ENCODE data around the gene ASXL2. TPM values are rescaled to one million over a fixed set of nuclear protein-coding genes. Genes with fewer than 3 reads are reported as not detected.

The ASXL2 gene
- total RNA-seq, 2 donors from 2014 or later, result 16.8 to 17.1 TPM

DNA sequence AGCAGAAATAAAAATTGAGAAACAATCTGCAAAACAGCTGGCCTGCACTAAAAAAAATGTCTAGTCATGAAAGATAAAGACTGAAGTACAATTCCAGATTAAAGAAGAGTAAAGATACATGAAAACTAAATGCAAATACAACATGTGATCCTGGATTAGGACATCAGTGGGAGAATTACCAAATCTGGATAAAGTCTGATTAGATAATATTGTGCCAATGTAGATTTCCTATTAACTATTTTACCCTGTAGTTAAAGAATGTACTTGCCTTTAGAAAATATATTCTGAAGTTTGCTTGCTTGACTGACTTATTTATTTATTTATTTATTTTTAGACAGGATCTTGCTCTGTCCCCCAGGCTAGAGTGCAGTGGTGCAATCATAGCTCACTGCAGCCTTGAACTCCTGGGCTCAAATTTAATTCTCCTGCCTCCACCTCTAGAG lies 58.7 kb downstream of the ASXL2 start:
- Histone ChIP-seq H3K4me1 (no peaks in the 10 kb centered on the region), H3K36me3 (no peaks in the 10 kb centered on the region), H3K9me3 (no peaks in the 10 kb centered on the region), H3K27me3 (no peaks in the 10 kb centered on the region), H3K27ac (no peak overlapping the region), H3K4me3 (no peak overlapping the region)
- DNase-seq (ENCODE audit: low spot score), result no peak
- TF ChIP-seq, protein P1, sequence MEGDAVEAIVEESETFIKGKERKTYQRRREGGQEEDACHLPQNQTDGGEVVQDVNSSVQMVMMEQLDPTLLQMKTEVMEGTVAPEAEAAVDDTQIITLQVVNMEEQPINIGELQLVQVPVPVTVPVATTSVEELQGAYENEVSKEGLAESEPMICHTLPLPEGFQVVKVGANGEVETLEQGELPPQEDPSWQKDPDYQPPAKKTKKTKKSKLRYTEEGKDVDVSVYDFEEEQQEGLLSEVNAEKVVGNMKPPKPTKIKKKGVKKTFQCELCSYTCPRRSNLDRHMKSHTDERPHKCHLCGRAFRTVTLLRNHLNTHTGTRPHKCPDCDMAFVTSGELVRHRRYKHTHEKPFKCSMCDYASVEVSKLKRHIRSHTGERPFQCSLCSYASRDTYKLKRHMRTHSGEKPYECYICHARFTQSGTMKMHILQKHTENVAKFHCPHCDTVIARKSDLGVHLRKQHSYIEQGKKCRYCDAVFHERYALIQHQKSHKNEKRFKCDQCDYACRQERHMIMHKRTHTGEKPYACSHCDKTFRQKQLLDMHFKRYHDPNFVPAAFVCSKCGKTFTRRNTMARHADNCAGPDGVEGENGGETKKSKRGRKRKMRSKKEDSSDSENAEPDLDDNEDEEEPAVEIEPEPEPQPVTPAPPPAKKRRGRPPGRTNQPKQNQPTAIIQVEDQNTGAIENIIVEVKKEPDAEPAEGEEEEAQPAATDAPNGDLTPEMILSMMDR (IDR thresholded peaks at IDR 0.05), result no peak

DNA sequence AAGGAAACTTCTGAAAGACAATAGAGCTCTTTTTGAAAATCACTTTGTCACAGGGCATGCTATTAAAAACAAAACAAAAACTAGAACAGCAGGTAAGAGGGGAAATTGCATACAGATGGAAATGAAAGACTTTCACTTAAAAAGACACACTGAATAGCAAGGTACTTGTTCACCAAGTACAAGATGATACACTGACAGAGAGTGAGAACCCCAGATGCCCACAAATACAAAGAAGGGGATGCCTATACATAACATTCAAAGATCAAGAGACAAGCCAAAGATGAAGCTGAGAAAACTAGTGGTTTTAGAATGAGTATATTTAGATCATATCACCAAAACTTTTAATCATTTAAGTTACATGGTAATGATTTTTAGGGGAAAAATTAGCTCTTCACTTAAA lies 60.7 kb downstream of the ASXL2 start:
- TF ChIP-seq, protein P1 (IDR thresholded peaks at IDR 0.05), result no peak
- no peak for DNase-seq (ENCODE audit: low spot score)

DNA sequence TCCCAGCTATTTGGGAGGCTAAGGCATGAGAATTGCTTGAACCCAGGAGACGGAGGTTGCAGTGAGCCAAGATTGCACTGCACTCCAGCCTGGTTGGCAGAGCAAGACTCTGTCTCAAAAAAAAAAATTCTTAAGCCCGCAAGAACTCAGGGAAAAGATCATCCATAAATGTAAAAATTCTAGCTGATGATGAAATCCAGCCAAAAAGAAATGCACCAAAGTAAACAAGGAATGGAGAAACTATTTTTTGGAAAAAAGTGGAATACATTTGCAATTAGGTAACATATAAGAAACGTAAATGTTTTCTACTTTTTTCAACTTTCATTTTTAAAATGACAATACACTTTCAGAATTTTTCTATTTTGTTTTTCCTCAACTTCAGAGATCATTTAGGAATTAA lies 61.3 kb downstream of the ASXL2 start:
- Histone ChIP-seq H3K4me3 (no peak overlapping the region), H3K27ac (no peak overlapping the region), H3K9me3 (no peaks in the 10 kb centered on the region), H3K4me1 (no peaks in the 10 kb centered on the region), H3K27me3 (no peaks in the 10 kb centered on the region), H3K36me3 (no peaks in the 10 kb centered on the region)
- no peak for DNase-seq (ENCODE audit: low spot score)
- TF ChIP-seq, protein P1 (IDR thresholded peaks at IDR 0.05), result no peak

More for the DNA sequence above, 60.7 kb downstream of the ASXL2 start:
- no peaks in the 10 kb centered on the region for H3K36me3 ChIP-seq
- no peaks in the 10 kb centered on the region for H3K27me3 ChIP-seq
- H3K9me3 ChIP-seq, result no peaks in the 10 kb centered on the region
- no peaks in the 10 kb centered on the region for H3K4me1 ChIP-seq
- no peak overlapping the region for H3K4me3 ChIP-seq
- no peak overlapping the region for H3K27ac ChIP-seq

DNA sequence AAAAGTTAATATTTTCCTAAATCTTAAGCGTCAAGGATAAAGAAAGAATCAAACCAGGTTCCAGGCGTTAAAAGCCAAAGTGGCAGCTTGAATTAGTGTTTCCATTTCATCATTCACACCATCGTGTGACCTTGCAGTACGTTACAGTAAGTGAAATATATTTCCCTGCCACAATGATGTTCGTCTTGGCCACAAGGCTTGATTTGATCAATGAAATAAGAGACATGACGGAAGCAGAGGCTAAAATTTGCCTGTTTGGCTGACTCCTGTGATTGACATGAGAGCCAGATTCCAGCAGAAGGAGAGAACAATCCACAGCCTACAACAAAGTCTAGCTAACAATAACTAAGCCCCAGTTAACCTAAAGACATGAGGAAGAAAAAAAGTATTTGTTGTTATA lies 62.0 kb downstream of the ASXL2 start:
- TF ChIP-seq, protein P1 (IDR thresholded peaks at IDR 0.05), result no peak
- H3K4me3 ChIP-seq, result no peak overlapping the region

DNA sequence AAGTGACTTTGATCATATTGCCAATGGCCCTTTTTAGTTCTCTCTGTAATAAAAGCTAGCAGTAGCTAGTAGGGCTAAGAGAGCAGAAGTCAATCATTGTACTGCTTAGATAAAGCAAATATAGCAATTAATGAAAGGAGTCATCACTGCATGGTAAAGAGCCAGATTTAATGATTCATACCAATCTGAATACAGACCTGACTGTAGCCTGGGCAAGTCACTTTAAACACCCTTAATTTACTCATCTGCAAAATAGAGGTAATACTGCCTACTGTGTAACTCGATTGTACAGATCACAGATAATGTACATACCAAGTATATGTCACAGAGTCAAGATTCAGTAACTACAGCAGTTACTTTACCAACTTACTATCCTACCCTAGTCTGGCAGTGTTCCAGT lies 63.6 kb downstream of the ASXL2 start:
- Histone ChIP-seq H3K36me3 (no peaks in the 10 kb centered on the region), H3K27me3 (no peaks in the 10 kb centered on the region), H3K9me3 (no peaks in the 10 kb centered on the region), H3K27ac (no peak overlapping the region), H3K4me3 (no peak overlapping the region), H3K4me1 (no peaks in the 10 kb centered on the region)
- no peak for DNase-seq (ENCODE audit: low spot score)
- TF ChIP-seq, protein P1 (IDR thresholded peaks at IDR 0.05), result no peak

More for the DNA sequence above, 62.0 kb downstream of the ASXL2 start:
- Histone ChIP-seq H3K36me3 (no peaks in the 10 kb centered on the region), H3K27me3 (no peaks in the 10 kb centered on the region), H3K4me1 (no peaks in the 10 kb centered on the region), H3K27ac (no peak overlapping the region), H3K9me3 (no peaks in the 10 kb centered on the region)
- DNase-seq (ENCODE audit: low spot score), result no peak

DNA sequence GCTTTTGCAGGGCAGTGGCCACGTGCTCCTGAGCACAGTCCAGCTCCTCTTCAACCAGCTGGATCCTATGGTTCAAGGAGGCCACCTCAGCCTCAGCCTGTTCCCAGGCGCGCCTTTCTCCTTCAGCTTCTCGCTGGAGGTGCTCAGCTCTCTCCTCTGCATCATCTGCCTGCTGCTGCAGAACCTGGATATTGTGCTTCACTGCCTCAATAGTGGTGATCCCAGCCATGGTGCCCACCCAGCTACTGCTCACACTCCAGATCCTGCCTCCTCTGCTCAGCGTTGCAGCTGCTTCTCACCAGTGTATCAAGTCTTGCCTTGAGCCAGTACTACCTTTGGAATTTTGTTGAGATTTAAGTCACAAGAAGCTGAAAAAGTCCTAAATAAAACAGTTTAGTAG lies 67.9 kb downstream of the ASXL2 start:
- H3K4me1 ChIP-seq, result no peaks in the 10 kb centered on the region
- no peak overlapping the region for H3K4me3 ChIP-seq
- peaks cover 6% of the 10 kb centered on the region for H3K36me3 ChIP-seq
- TF ChIP-seq, protein P1 (IDR thresholded peaks at IDR 0.05), result no peak
- H3K27me3 ChIP-seq, result no peaks in the 10 kb centered on the region
- H3K27ac ChIP-seq, result no peak overlapping the region
- H3K9me3 ChIP-seq, result no peaks in the 10 kb centered on the region
- DNase-seq (ENCODE audit: low spot score), result no peak
